Measurements from ENCODE around the gene GNB3. TPM values are rescaled to one million over a fixed set of nuclear protein-coding genes. Genes with fewer than 3 reads are reported as not detected.

The GNB3 gene
- total RNA-seq, 2 experiments from 2014 or later, result 0.50 to 1.1 TPM

GRCh38 chr12:6822426-6823135 is 18.1 kb upstream of the GNB3 start:
- ChIA-PET POLR2A (interaction anchor here (0.6 to 3.1 kb wide), 7 partner anchors 12 to 92 kb away, joined by 3 to 9 read pairs (median 4); partner anchors contain the start of genes CD4, LAG3 and MLF2), CTCF (interaction anchor here (1.1 to 17.9 kb wide), 8 partner anchors 9 to 204 kb away, joined by 3 to 341 read pairs (median 4); partner anchors contain the start of genes MLF2 and PTMS)
- ATAC-seq (no peak), DNase-seq (no peak)
- TF ChIP-seq CTCF (IDR thresholded peaks at IDR 0.05), result no peak
- Mint-ChIP-seq H3K4me1 (ENCODE audit: low read depth) (peaks cover 17% of the 10 kb centered on the region), H3K4me3 (no peak overlapping the region), H3K36me3 (ENCODE audit: low read depth) (no peaks in the 10 kb centered on the region), H3K9me3 (no peaks in the 10 kb centered on the region), H3K27ac (no peak overlapping the region), H3K27me3 (peaks cover 53% of the 10 kb centered on the region)
- intact Hi-C loops (cut with micrococcal nuclease), result no loop called here

GRCh38 chr12:6823182-6824084 is 17.3 kb upstream of the GNB3 start:
- peaks cover 21% of the 10 kb centered on the region for H3K4me1 Mint-ChIP-seq (ENCODE audit: low read depth)
- H3K9me3 Mint-ChIP-seq, result no peaks in the 10 kb centered on the region
- CTCF ChIA-PET, result interaction anchor here (1.2 to 17.9 kb wide), 9 partner anchors 11 to 205 kb away, joined by 3 to 341 read pairs (median 15); partner anchors contain the start of genes COPS7A, MLF2 and PTMS
- no peaks in the 10 kb centered on the region for H3K36me3 Mint-ChIP-seq (ENCODE audit: low read depth)
- ATAC-seq, result no peak
- no peak for DNase-seq
- no peak for TF ChIP-seq CTCF (IDR thresholded peaks at IDR 0.05)
- H3K4me3 Mint-ChIP-seq, result no peak overlapping the region
- intact Hi-C loops (cut with micrococcal nuclease), result no loop called here
- peaks cover 56% of the 10 kb centered on the region for H3K27me3 Mint-ChIP-seq
- H3K27ac Mint-ChIP-seq, result no peak overlapping the region
- POLR2A ChIA-PET, result interaction anchor here (0.8 to 3.1 kb wide), 3 partner anchors 12 to 70 kb away, joined by 4 to 9 read pairs (median 5); partner anchors contain the start of genes LAG3 and MLF2

- no peak for ATAC-seq
- intact Hi-C loops (cut with micrococcal nuclease), result no loop called here
- no peaks in the 10 kb centered on the region for H3K9me3 Mint-ChIP-seq
Measured at GRCh38 chr12:6824085-6824775, 16.5 kb upstream of the GNB3 start.

More at GRCh38 chr12:6824085-6824775, 16.5 kb upstream of the GNB3 start:
- Mint-ChIP-seq H3K36me3 (ENCODE audit: low read depth) (no peaks in the 10 kb centered on the region), H3K27me3 (peaks cover 61% of the 10 kb centered on the region), H3K27ac (no peak overlapping the region), H3K4me3 (no peak overlapping the region), H3K4me1 (ENCODE audit: low read depth) (peaks cover 26% of the 10 kb centered on the region)
- no peak for DNase-seq
- ChIA-PET POLR2A (interaction anchor here (0.7 to 3.1 kb wide), 4 partner anchors 71 to 79 kb away, joined by 3 to 9 read pairs (median 4); partner anchors contain the start of gene MLF2), CTCF (interaction anchor here (1.0 to 17.9 kb wide), 25 partner anchors 10 to 229 kb away, joined by 3 to 341 read pairs (median 4); partner anchors contain the start of genes CD4, COPS7A, MLF2 and PTMS)
- TF ChIP-seq CTCF (IDR thresholded peaks at IDR 0.05), result no peak

Measured in activated CD8-positive, alpha-beta T cell treated with anti-CD3 and anti-CD28 coated beads for 36 hours (primary cell).